Astrocyte (in vitro differentiated cells and primary cell): Measurements from ENCODE around the gene NLE1. TPM values are rescaled to one million over a fixed set of nuclear protein-coding genes. Genes with fewer than 3 reads are reported as not detected.

Source experiments
- DNase-seq: peaks from one replicate; pipeline ENCODE4 v3.0.0-alpha.2; 2010; ENCODE audit warnings: low read depth
- FAIRE-seq: peaks from 2 replicates; lab custom pipeline; 2011; peaks lifted over from hg19 to GRCh38; lab: Jason Lieb, UNC
- H2AFZ ChIP-seq: 2 replicates; pipeline ENCODE4 v1.6.0; 2012; ENCODE audit warnings: low read depth, low read length, inconsistent platforms
- H3K27ac ChIP-seq: 2 replicates; pipeline ENCODE4 v1.5.1; 2011; ENCODE audit warnings: low read depth, low read length, inconsistent platforms
- H3K27me3 ChIP-seq: 2 replicates; pipeline ENCODE4 v1.6.0; 2011; ENCODE audit warnings: low read length, inconsistent platforms; ENCODE audit not compliant: insufficient read depth
- H3K36me3 ChIP-seq: 2 replicates; pipeline ENCODE4 v1.5.1; 2011; ENCODE audit warnings: low read length, inconsistent platforms; ENCODE audit not compliant: insufficient read depth
- H3K4me1 ChIP-seq: 2 replicates; pipeline ENCODE4 v1.5.1; 2011; ENCODE audit warnings: low read length, inconsistent platforms; ENCODE audit not compliant: insufficient read depth
- H3K4me2 ChIP-seq: 2 replicates; pipeline ENCODE4 v1.6.0; 2012; ENCODE audit warnings: low read length, inconsistent platforms
- H3K4me3 ChIP-seq: 2 replicates; pipeline ENCODE4 v1.5.1; 2011; ENCODE audit warnings: low read depth, mild to moderate bottlenecking, low read length, inconsistent platforms; ENCODE audit not compliant: insufficient read depth
- H3K79me2 ChIP-seq: 2 replicates; pipeline ENCODE4 v1.6.0; 2012; ENCODE audit warnings: mild to moderate bottlenecking, low read length, inconsistent platforms; ENCODE audit not compliant: insufficient read depth
- H3K9ac ChIP-seq: 2 replicates; pipeline ENCODE4 v1.6.0; 2012; ENCODE audit warnings: mild to moderate bottlenecking, low read length, inconsistent platforms
- H3K9me3 ChIP-seq: 2 replicates; pipeline ENCODE4 v1.5.1; 2012; ENCODE audit warnings: low read depth, mild to moderate bottlenecking, low read length, inconsistent platforms; ENCODE audit not compliant: insufficient read depth
- H4K20me1 ChIP-seq: 2 replicates; pipeline ENCODE4 v1.6.0; 2012; ENCODE audit warnings: low read length, inconsistent platforms; ENCODE audit not compliant: insufficient read depth
- H3K27ac Mint-ChIP-seq: one replicate; pipeline ENCODE4 v1.8.0; 2021; ENCODE audit warnings: mild to moderate bottlenecking, mixed read lengths; ENCODE audit not compliant: unreplicated experiment
- H3K27me3 Mint-ChIP-seq: one replicate; pipeline ENCODE4 v1.8.0; 2021; ENCODE audit warnings: low read depth, mixed read lengths; ENCODE audit not compliant: unreplicated experiment
- H3K36me3 Mint-ChIP-seq: one replicate; pipeline ENCODE4 v1.8.0; 2021; ENCODE audit warnings: low read depth, mixed read lengths; ENCODE audit not compliant: unreplicated experiment
- H3K4me1 Mint-ChIP-seq: one replicate; pipeline ENCODE4 v1.8.0; 2021; ENCODE audit warnings: low read depth, mixed read lengths; ENCODE audit not compliant: unreplicated experiment
- H3K4me3 Mint-ChIP-seq: one replicate; pipeline ENCODE4 v1.8.0; 2021; ENCODE audit warnings: mild to moderate bottlenecking, moderate library complexity, mixed read lengths; ENCODE audit not compliant: unreplicated experiment
- H3K9me3 Mint-ChIP-seq: one replicate; pipeline ENCODE4 v1.8.0; 2021; ENCODE audit warnings: mild to moderate bottlenecking, mixed read lengths; ENCODE audit not compliant: unreplicated experiment
- CTCF ChIP-seq: IDR thresholded peaks from 2 replicates; pipeline ENCODE4 v1.5.1; 2011; ENCODE audit warnings: low read depth, mild to moderate bottlenecking, inconsistent platforms, low read length, moderate library complexity; ENCODE audit not compliant: insufficient read depth
- EZH2 ChIP-seq: IDR thresholded peaks from 2 replicates; pipeline ENCODE4 v1.6.1; 2012; ENCODE audit warnings: mild to moderate bottlenecking, low read length, inconsistent platforms; ENCODE audit not compliant: insufficient read depth
- total RNA-seq: library from RNA; stranded (reverse); gene quantifications from 2 replicates; pipeline ENCODE4 v1.2.1, GENCODE V29; 2021

NLE1 gene
- total RNA-seq, 1 donor from 2014 or later: 19.8 TPM

- Histone ChIP-seq H3K9ac (no peak overlapping the region), H3K4me3 (no peak overlapping the region), H3K79me2 (no peaks in the 10 kb centered on the region), H3K4me2 (no peak overlapping the region), H3K27me3 (peaks cover 2% of the 10 kb centered on the region), H3K4me1 (no peaks in the 10 kb centered on the region), H2AFZ (no peak overlapping the region), H3K9me3 (no peaks in the 10 kb centered on the region), H3K36me3 (no peaks in the 10 kb centered on the region), H3K27ac (no peak overlapping the region), H4K20me1 (no peaks in the 10 kb centered on the region)
- no peak overlapping the region for H3K27ac Mint-ChIP-seq
- H3K27me3 Mint-ChIP-seq: peaks cover 23% of the 10 kb centered on the region
- H3K9me3 Mint-ChIP-seq: no peaks in the 10 kb centered on the region
- TF ChIP-seq CTCF: no peak
- no peak for TF ChIP-seq EZH2
- H3K4me1 Mint-ChIP-seq: peaks cover 2% of the 10 kb centered on the region
- H3K36me3 Mint-ChIP-seq: no peaks in the 10 kb centered on the region
- no peak overlapping the region for H3K4me3 Mint-ChIP-seq
- FAIRE-seq (no peak), DNase-seq (no peak)
Measured at GRCh38 chr17:35171834-35172233, 29.7 kb upstream of the NLE1 start.

- H3K27ac ChIP-seq: no peak overlapping the region
- peaks cover 2% of the 10 kb centered on the region for H3K27me3 ChIP-seq
- no peak overlapping the region for H3K9ac ChIP-seq
- no peak overlapping the region for H3K4me2 ChIP-seq
- peaks cover 20% of the 10 kb centered on the region for H3K27me3 Mint-ChIP-seq
- no peaks in the 10 kb centered on the region for H3K9me3 Mint-ChIP-seq
- H3K79me2 ChIP-seq: no peaks in the 10 kb centered on the region
- H3K27ac Mint-ChIP-seq: no peak overlapping the region
- DNase-seq (no peak), FAIRE-seq (no peak)
- no peaks in the 10 kb centered on the region for H3K4me1 ChIP-seq
- peak overlapping the region; percentile 5 for H2AFZ ChIP-seq
- H3K4me1 Mint-ChIP-seq: peaks cover 2% of the 10 kb centered on the region
- H3K36me3 Mint-ChIP-seq: no peaks in the 10 kb centered on the region
- H3K36me3 ChIP-seq: no peaks in the 10 kb centered on the region
- TF ChIP-seq CTCF (peak; percentile 24), EZH2 (no peak)
- H3K4me3 ChIP-seq: no peak overlapping the region
- no peak overlapping the region for H3K4me3 Mint-ChIP-seq
- H4K20me1 ChIP-seq: no peaks in the 10 kb centered on the region
- H3K9me3 ChIP-seq: no peaks in the 10 kb centered on the region
Measured at GRCh38 chr17:35170968-35171771, 29.1 kb upstream of the NLE1 start.

- no peaks in the 10 kb centered on the region for H4K20me1 ChIP-seq
- H3K4me3 ChIP-seq: no peak overlapping the region
- peaks cover 2% of the 10 kb centered on the region for H3K27me3 ChIP-seq
- H3K9me3 ChIP-seq: no peaks in the 10 kb centered on the region
- TF ChIP-seq CTCF: no peak
- no peak for TF ChIP-seq EZH2
- FAIRE-seq (no peak), DNase-seq (no peak)
- H3K4me1 ChIP-seq: no peaks in the 10 kb centered on the region
- H3K27me3 Mint-ChIP-seq: peaks cover 13% of the 10 kb centered on the region
- no peak overlapping the region for H2AFZ ChIP-seq
- H3K9ac ChIP-seq: no peak overlapping the region
- no peaks in the 10 kb centered on the region for H3K36me3 ChIP-seq
- no peaks in the 10 kb centered on the region for H3K9me3 Mint-ChIP-seq
- H3K27ac ChIP-seq: no peak overlapping the region
- no peak overlapping the region for H3K4me3 Mint-ChIP-seq
- peaks cover 2% of the 10 kb centered on the region for H3K4me1 Mint-ChIP-seq
- H3K4me2 ChIP-seq: no peak overlapping the region
- no peak overlapping the region for H3K27ac Mint-ChIP-seq
- H3K36me3 Mint-ChIP-seq: no peaks in the 10 kb centered on the region
- H3K79me2 ChIP-seq: no peaks in the 10 kb centered on the region
Measured at GRCh38 chr17:35169835-35170363, 27.8 kb upstream of the NLE1 start.
